HL-60 (cell line): Measurements from ENCODE around the gene PLXDC2.

Source experiments
- DNase-seq, 2 experiments: peaks; one replicate each; pipeline ENCODE4 v3.0.0-alpha.2; 2010 to 2020; ENCODE audit warnings: low read depth in 1 of 2, low spot score in 1 of 2
- H3K27ac ChIP-seq: fragments of 250-450 bp; sonication (Bioruptor Pico); replicated peaks from 2 replicates; pipeline ENCODE4 v1.5.1; 2020; ENCODE audit warnings: mild to moderate bottlenecking, moderate library complexity
- H3K27me3 ChIP-seq: fragments of 250-450 bp; sonication (Bioruptor Pico); 2 replicates; pipeline ENCODE4 v1.5.1; 2021; ENCODE audit warnings: mild to moderate bottlenecking, moderate library complexity; ENCODE audit not compliant: insufficient read depth, poor library complexity, severe bottlenecking
- H3K4me3 ChIP-seq: replicated peaks from 2 replicates; pipeline ENCODE4 v1.5.1; 2011; ENCODE audit warnings: mild to moderate bottlenecking, control low read depth, low read length; ENCODE audit not compliant: insufficient read depth
- GABPA ChIP-seq: IDR thresholded peaks from 2 replicates; pipeline ENCODE4 v1.6.1; 2012; ENCODE audit warnings: low read depth
- POLR2AphosphoS5 ChIP-seq: IDR thresholded peaks from 2 replicates; pipeline ENCODE4 v1.6.1; 2012; ENCODE audit warnings: low read depth
- SPI1 ChIP-seq: IDR thresholded peaks from 2 replicates; pipeline ENCODE4 v1.6.1; 2012; ENCODE audit warnings: low read depth, mild to moderate bottlenecking, borderline replicate concordance
- TF ChIP-seq, protein P1 (sequence below): IDR thresholded peaks from one replicate; pipeline ENCODE4 v1.5.1; 2011; ENCODE audit warnings: low read length, control low read depth, inconsistent platforms; ENCODE audit not compliant: insufficient read depth
- TF ChIP-seq, protein P2 (sequence below): IDR thresholded peaks from 2 replicates; pipeline ENCODE4 v1.6.1; 2012; ENCODE audit warnings: low read depth; ENCODE audit not compliant: insufficient replicate concordance

Gene PLXDC2

GRCh38 chr10:20117471-20117870 lies 301.2 kb downstream of the PLXDC2 start:
- Histone ChIP-seq H3K27me3 (no peaks in the 10 kb centered on the region), H3K4me3 (no peak overlapping the region), H3K27ac (no peak overlapping the region)
- DNase-seq = no peak
- TF ChIP-seq, protein P1, sequence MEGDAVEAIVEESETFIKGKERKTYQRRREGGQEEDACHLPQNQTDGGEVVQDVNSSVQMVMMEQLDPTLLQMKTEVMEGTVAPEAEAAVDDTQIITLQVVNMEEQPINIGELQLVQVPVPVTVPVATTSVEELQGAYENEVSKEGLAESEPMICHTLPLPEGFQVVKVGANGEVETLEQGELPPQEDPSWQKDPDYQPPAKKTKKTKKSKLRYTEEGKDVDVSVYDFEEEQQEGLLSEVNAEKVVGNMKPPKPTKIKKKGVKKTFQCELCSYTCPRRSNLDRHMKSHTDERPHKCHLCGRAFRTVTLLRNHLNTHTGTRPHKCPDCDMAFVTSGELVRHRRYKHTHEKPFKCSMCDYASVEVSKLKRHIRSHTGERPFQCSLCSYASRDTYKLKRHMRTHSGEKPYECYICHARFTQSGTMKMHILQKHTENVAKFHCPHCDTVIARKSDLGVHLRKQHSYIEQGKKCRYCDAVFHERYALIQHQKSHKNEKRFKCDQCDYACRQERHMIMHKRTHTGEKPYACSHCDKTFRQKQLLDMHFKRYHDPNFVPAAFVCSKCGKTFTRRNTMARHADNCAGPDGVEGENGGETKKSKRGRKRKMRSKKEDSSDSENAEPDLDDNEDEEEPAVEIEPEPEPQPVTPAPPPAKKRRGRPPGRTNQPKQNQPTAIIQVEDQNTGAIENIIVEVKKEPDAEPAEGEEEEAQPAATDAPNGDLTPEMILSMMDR = no peak
- TF ChIP-seq, protein P2, sequence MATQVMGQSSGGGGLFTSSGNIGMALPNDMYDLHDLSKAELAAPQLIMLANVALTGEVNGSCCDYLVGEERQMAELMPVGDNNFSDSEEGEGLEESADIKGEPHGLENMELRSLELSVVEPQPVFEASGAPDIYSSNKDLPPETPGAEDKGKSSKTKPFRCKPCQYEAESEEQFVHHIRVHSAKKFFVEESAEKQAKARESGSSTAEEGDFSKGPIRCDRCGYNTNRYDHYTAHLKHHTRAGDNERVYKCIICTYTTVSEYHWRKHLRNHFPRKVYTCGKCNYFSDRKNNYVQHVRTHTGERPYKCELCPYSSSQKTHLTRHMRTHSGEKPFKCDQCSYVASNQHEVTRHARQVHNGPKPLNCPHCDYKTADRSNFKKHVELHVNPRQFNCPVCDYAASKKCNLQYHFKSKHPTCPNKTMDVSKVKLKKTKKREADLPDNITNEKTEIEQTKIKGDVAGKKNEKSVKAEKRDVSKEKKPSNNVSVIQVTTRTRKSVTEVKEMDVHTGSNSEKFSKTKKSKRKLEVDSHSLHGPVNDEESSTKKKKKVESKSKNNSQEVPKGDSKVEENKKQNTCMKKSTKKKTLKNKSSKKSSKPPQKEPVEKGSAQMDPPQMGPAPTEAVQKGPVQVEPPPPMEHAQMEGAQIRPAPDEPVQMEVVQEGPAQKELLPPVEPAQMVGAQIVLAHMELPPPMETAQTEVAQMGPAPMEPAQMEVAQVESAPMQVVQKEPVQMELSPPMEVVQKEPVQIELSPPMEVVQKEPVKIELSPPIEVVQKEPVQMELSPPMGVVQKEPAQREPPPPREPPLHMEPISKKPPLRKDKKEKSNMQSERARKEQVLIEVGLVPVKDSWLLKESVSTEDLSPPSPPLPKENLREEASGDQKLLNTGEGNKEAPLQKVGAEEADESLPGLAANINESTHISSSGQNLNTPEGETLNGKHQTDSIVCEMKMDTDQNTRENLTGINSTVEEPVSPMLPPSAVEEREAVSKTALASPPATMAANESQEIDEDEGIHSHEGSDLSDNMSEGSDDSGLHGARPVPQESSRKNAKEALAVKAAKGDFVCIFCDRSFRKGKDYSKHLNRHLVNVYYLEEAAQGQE = no peak
- TF ChIP-seq POLR2AphosphoS5 = no peak
- no peak for TF ChIP-seq SPI1
- TF ChIP-seq GABPA = no peak

GRCh38 chr10:20118119-20118518 lies 301.9 kb downstream of the PLXDC2 start:
- H3K4me3 ChIP-seq = no peak overlapping the region
- no peaks in the 10 kb centered on the region for H3K27me3 ChIP-seq
- no peak for DNase-seq
- no peak overlapping the region for H3K27ac ChIP-seq
- TF ChIP-seq GABPA = no peak
- TF ChIP-seq, protein P2 = no peak
- no peak for TF ChIP-seq POLR2AphosphoS5
- TF ChIP-seq SPI1 = no peak
- TF ChIP-seq, protein P1 = no peak

GRCh38 chr10:20128811-20129210 lies 312.6 kb downstream of the PLXDC2 start:
- TF ChIP-seq GABPA = no peak
- TF ChIP-seq SPI1 = no peak
- TF ChIP-seq, protein P2 = no peak
- no peak overlapping the region for H3K27ac ChIP-seq
- no peak for DNase-seq
- H3K4me3 ChIP-seq = no peak overlapping the region
- H3K27me3 ChIP-seq = no peaks in the 10 kb centered on the region

DNA sequence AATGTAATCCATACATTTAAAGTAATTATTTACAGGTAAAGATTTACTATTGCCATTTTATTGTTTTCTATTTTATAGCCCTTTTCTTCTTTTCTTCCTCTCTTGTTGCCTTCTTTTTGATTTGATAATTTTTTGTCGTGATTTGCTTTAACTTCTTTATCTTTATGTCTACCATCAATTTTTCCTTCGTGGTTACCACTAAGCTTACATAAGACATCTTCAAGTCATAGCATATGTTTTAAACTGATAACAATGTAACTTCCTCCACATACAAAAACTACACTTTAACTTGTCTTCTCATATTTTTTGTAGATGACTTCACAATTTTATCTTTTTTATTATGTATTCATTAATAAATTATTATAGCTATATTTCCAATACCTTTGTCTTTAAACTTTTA lies 316.6 kb downstream of the PLXDC2 start:
- no peak overlapping the region for H3K4me3 ChIP-seq
- no peaks in the 10 kb centered on the region for H3K27me3 ChIP-seq
- H3K27ac ChIP-seq = no peak overlapping the region
- TF ChIP-seq, protein P2 = no peak
- TF ChIP-seq GABPA = no peak
- TF ChIP-seq POLR2AphosphoS5 = no peak
- TF ChIP-seq, protein P1 = no peak
- no peak for TF ChIP-seq SPI1
- no peak for DNase-seq
